Parathyroid adenoma (tissue), 2 donors: ENCODE data around the gene KCNK6.

Experiments used
- H2AFZ ChIP-seq: fragments of 300-600 bp; sonication (generic); one replicate; pipeline ENCODE4 v1.7.0; 2017; ENCODE audit warnings: antibody characterized with exemption, mild to moderate bottlenecking
- H3K27ac ChIP-seq: fragments of 300-600 bp; sonication (generic); one replicate; pipeline ENCODE4 v1.7.0; 2017
- H3K27me3 ChIP-seq: fragments of 300-600 bp; sonication (generic); one replicate; pipeline ENCODE4 v1.7.0; 2017; ENCODE audit warnings: low read length; ENCODE audit not compliant: control insufficient read depth, insufficient read depth
- H3K36me3 ChIP-seq: fragments of 300-600 bp; sonication (generic); one replicate; pipeline ENCODE4 v1.7.0; 2017; ENCODE audit warnings: low read length; ENCODE audit not compliant: control insufficient read depth, insufficient read depth
- H3K4me1 ChIP-seq: fragments of 300-600 bp; sonication (generic); one replicate; pipeline ENCODE4 v1.7.0; 2017; ENCODE audit warnings: control low read depth
- H3K4me2 ChIP-seq: fragments of 300-600 bp; sonication (generic); one replicate; pipeline ENCODE4 v1.7.0; 2017; ENCODE audit warnings: low read length
- H3K4me3 ChIP-seq: fragments of 300-600 bp; sonication (generic); one replicate; pipeline ENCODE4 v1.7.0; 2017; ENCODE audit warnings: low read depth, low read length
- H3K79me2 ChIP-seq: fragments of 300-600 bp; sonication (generic); one replicate; pipeline ENCODE4 v1.7.0; 2017; ENCODE audit warnings: control low read depth
- H3K9ac ChIP-seq: fragments of 300-600 bp; sonication (generic); one replicate; pipeline ENCODE4 v1.7.0; 2017; ENCODE audit warnings: mild to moderate bottlenecking
- H3K9me3 ChIP-seq: fragments of 300-600 bp; sonication (generic); one replicate; pipeline ENCODE4 v1.7.0; 2017; ENCODE audit warnings: low read length; ENCODE audit not compliant: control insufficient read depth
- CTCF ChIP-seq: fragments of 300-600 bp; sonication (generic); IDR thresholded peaks from one replicate; pipeline ENCODE4 v1.7.0; 2017; ENCODE audit warnings: antibody characterized with exemption, mild to moderate bottlenecking
- donor health status: primary hyperparathyroidism.

KCNK6 gene

DNA sequence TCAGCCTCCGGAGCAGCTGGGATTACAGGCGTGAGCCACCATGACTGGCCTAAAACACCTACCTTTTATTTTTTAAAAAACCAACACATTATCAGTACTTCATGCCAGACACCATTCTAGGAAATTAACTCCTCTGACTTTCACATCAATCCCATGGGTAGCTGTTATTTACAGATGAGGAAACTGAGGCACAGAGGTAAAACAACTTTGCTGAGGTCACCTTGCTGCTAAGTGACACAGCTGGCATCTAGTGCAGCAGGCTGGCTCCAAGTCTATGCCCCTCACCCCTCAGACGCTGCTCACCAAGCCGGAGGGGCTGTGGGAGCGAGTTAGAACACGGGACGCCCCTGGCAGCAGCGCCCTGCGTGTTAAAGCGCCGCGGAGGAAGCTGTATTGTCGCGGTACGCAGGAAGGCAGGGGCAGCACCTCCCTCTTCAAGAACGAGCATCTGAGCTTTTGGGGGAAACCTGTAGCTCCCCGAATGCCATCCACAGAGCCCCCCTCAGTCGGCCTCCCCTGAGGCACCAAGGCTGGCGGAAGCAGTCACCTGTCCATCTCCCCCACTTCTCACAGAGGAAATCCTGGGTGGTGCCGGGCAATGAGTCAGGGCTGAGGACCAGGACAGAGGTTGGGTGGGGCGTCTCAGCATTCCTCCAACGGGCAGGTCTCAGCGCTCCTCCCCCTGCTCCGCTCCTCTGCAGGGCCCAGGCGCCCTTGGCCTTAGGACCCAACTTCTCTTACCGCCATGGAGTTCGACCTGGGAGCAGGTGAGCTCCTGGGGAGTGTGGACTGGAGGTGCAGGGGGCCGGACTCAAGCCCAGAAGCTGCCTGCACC is 15.9 kb upstream of the KCNK6 start, which contains the start of gene C19orf33:
Gene C19orf33 (plus strand): TSS at position 735 of the 835 bp plus-strand sequence. CDS start 11 bp downstream, at position 746.
- no peak for TF ChIP-seq CTCF
- Histone ChIP-seq H3K36me3 (no peaks in the 10 kb centered on the region), H3K4me1 (no peaks in the 10 kb centered on the region), H3K9ac (no peak within 1 kb of the TSS), H3K27ac (peak within 1 kb of the TSS; percentile 61), H3K27me3 (no peaks in the 10 kb centered on the region), H3K9me3 (no peaks in the 10 kb centered on the region), H3K4me2 (peak within 1 kb of the TSS; percentile 44), H3K79me2 (no peaks in the 10 kb centered on the region), H3K4me3 (no peak within 1 kb of the TSS), H2AFZ (peak within 1 kb of the TSS; percentile 74)

GRCh38 chr19:38304352-38304865 is 15.2 kb upstream of the KCNK6 start:
- Histone ChIP-seq H3K27me3 (no peaks in the 10 kb centered on the region), H3K4me1 (no peaks in the 10 kb centered on the region), H3K79me2 (no peaks in the 10 kb centered on the region), H3K9me3 (no peaks in the 10 kb centered on the region), H3K27ac (peak overlapping the region; percentile 61), H3K36me3 (no peaks in the 10 kb centered on the region), H3K4me2 (peak overlapping the region; percentile 44), H3K4me3 (no peak overlapping the region), H3K9ac (no peak overlapping the region), H2AFZ (peak overlapping the region; percentile 74)
- TF ChIP-seq CTCF = no peak

DNA sequence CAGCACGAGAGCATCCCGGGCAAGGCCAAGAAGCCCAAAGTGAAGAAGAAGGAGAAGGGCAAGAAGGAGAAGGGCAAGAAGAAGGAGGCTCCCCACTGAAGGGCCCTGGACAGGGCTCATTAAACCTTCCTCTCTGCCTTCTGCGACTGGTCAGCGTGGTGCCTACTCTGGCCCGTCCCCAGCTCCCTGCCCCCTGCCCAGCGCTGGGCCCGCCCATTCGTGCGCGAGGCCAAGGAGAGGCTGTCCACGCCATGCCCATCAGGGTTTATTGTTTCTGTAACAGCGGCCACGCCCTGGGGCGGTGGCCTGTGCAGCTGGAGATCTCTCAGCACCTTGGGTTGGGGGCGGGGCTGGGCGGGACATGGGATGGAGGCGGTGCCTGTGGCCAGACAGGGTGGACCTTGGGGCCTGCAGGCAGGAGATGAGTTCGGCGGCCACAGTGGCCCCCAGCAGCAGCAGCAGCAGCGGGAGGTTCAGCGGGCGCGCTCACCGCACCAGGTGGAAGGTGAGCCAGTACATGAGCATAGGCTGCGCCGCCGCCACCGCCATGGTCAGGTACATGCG is 14.7 kb upstream of the KCNK6 start:
- H3K36me3 ChIP-seq = no peaks in the 10 kb centered on the region
- peak overlapping the region; percentile 50 for H3K4me2 ChIP-seq
- no peaks in the 10 kb centered on the region for H3K79me2 ChIP-seq
- H3K9ac ChIP-seq = no peak overlapping the region
- H3K4me1 ChIP-seq = no peaks in the 10 kb centered on the region
- H2AFZ ChIP-seq = peak overlapping the region; percentile 74
- H3K9me3 ChIP-seq = no peaks in the 10 kb centered on the region
- no peaks in the 10 kb centered on the region for H3K27me3 ChIP-seq
- H3K27ac ChIP-seq = peak overlapping the region; percentile 61
- no peak for TF ChIP-seq CTCF
- no peak overlapping the region for H3K4me3 ChIP-seq

DNA sequence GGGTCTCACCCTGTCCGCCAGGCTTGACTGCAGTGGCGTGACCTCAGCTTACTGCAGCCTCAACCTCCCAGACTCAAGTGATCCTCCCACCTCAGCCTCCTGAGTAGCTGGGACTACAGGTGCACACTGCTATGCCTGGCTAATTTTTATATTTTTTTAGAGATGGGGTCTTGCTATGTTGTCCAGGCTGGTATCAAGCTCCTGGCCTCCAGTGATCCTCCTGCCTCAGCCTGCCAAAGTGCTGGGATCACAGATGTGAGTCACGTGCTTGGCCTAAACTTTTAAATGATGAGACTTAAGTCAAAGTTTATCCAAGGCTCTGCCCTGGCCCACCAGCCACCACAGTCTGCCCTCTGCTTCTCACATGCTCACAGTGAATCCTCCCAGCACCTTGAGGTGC is 13.4 kb upstream of the KCNK6 start:
- TF ChIP-seq CTCF = no peak
- Histone ChIP-seq H3K27ac (no peak overlapping the region), H2AFZ (no peak overlapping the region), H3K36me3 (no peaks in the 10 kb centered on the region), H3K79me2 (no peaks in the 10 kb centered on the region), H3K4me2 (no peak overlapping the region), H3K27me3 (no peaks in the 10 kb centered on the region), H3K4me1 (no peaks in the 10 kb centered on the region), H3K9ac (no peak overlapping the region), H3K4me3 (no peak overlapping the region), H3K9me3 (no peaks in the 10 kb centered on the region)
